ENCODE measurements around the gene ALAS1.

Gene ALAS1

DNA sequence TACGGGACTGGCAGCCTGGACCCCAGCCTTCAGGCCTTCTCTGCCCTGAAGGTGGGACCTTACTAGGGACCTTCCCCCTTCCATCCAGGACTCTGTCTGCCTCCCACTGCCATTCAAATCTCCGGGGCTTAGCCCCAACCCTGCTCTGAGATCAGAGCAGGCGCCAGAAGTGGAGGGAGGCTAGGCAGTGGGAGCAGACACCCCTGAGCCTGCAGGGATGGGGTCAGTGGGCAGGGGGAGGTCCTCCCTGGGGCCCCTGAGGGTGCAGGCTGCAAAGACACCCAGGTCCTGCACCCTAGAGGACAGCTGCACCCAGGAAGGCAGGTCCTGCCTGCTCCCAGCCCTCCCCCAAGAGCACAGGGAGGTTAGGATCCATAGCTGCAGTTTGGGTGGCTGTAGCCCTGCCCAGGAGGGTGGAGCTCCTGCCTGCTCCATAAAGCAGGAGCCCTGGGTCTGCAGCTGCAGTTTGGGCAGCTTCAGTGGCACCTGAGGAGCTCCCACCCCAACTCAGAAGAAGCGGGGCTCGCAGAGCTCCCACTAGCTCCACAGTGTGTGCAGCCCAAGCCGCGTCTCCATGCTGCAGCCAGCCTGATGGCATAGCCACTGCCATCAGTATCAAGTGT lies 35.6 kb upstream of the ALAS1 start:
- TF ChIP-seq POLR2AphosphoS5 (IDR thresholded peaks at IDR 0.05; ENCODE audit: low read depth, low read length) = no peak
- TF ChIP-seq FOXP2 (optimal IDR thresholded peaks at IDR 0.05; ENCODE audit: borderline replicate concordance, extremely low read depth, extremely low read length, insufficient read depth) = no peak
- no peak for TF ChIP-seq TAF1 (IDR thresholded peaks at IDR 0.05; ENCODE audit: borderline replicate concordance, insufficient read depth, low read length)
- TF ChIP-seq, protein P1, sequence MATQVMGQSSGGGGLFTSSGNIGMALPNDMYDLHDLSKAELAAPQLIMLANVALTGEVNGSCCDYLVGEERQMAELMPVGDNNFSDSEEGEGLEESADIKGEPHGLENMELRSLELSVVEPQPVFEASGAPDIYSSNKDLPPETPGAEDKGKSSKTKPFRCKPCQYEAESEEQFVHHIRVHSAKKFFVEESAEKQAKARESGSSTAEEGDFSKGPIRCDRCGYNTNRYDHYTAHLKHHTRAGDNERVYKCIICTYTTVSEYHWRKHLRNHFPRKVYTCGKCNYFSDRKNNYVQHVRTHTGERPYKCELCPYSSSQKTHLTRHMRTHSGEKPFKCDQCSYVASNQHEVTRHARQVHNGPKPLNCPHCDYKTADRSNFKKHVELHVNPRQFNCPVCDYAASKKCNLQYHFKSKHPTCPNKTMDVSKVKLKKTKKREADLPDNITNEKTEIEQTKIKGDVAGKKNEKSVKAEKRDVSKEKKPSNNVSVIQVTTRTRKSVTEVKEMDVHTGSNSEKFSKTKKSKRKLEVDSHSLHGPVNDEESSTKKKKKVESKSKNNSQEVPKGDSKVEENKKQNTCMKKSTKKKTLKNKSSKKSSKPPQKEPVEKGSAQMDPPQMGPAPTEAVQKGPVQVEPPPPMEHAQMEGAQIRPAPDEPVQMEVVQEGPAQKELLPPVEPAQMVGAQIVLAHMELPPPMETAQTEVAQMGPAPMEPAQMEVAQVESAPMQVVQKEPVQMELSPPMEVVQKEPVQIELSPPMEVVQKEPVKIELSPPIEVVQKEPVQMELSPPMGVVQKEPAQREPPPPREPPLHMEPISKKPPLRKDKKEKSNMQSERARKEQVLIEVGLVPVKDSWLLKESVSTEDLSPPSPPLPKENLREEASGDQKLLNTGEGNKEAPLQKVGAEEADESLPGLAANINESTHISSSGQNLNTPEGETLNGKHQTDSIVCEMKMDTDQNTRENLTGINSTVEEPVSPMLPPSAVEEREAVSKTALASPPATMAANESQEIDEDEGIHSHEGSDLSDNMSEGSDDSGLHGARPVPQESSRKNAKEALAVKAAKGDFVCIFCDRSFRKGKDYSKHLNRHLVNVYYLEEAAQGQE (IDR thresholded peaks at IDR 0.05; ENCODE audit: insufficient read depth in 1 of 2, low read depth in 2 of 2, low read length in 2 of 2) = no peak
- TF ChIP-seq SIN3A (IDR thresholded peaks at IDR 0.05; ENCODE audit: borderline replicate concordance, insufficient read depth, low read length) = no peak

DNA sequence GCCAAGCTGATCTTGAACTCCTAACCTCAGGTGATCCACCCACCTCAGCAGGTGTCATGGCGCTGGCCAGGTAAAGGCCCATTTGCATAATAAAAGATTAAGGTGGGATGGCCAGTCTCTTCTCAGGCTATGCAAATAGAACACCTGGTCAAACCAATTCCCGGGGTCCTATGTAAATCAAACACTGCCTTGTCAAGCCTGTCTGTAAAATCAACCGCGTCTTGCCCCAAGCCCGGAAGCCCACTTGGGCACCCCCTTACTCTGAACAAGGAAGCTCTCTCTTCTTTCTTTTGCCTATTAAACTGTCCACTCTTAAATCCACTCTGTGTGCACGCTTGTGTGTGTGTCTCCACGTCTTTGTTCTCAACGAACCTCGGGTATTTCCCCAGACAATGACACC lies 30.7 kb upstream of the ALAS1 start:
- TF ChIP-seq POLR2AphosphoS5 (IDR thresholded peaks at IDR 0.05; ENCODE audit: low read depth, low read length) = no peak
- TF ChIP-seq FOXP2 (optimal IDR thresholded peaks at IDR 0.05; ENCODE audit: borderline replicate concordance, extremely low read depth, extremely low read length, insufficient read depth) = no peak
- no peak for TF ChIP-seq SIN3A (IDR thresholded peaks at IDR 0.05; ENCODE audit: borderline replicate concordance, insufficient read depth, low read length)
- TF ChIP-seq TAF1 (IDR thresholded peaks at IDR 0.05; ENCODE audit: borderline replicate concordance, insufficient read depth, low read length) = no peak
- TF ChIP-seq, protein P1 (IDR thresholded peaks at IDR 0.05; ENCODE audit: insufficient read depth in 1 of 2, low read depth in 2 of 2, low read length in 2 of 2) = no peak

DNA sequence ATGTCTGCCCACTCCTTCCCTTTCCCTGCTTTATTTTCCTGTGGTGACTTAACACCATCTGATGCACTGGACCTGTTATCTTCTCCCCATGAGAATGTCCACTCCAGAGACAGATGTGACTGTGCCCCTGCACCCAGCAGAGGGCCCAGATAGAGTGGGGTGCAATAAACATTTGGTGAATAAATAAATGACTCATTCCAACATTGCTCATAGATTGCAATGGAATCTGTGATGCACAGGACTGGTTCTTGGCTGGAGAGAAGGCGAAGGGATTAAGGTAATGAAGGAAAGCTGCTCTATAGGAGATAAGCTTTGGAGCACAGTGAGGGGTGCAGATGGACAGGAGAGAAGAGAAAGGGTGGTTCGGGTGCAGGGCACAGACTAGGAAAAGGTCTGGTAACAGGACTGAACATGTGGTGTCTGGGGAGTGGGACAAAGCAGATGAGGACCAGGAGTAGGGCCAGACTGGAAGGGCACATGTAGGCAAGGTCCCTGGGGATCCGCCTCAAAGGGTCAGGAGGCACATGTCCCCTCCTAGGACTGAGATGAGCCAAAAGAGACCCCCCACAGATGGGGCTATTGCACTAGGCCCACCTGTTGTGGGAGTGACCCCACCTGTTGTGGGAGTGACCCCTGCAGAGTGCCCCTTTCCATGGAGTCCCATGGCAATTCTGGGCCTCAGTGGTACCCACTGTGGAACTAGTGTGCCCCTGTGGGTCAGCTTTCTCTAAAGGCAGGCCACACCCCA lies 26.3 kb upstream of the ALAS1 start:
- no peak for TF ChIP-seq POLR2AphosphoS5 (IDR thresholded peaks at IDR 0.05; ENCODE audit: low read depth, low read length)
- no peak for TF ChIP-seq FOXP2 (optimal IDR thresholded peaks at IDR 0.05; ENCODE audit: borderline replicate concordance, extremely low read depth, extremely low read length, insufficient read depth)
- no peak for TF ChIP-seq TAF1 (IDR thresholded peaks at IDR 0.05; ENCODE audit: borderline replicate concordance, insufficient read depth, low read length)
- no peak for TF ChIP-seq SIN3A (IDR thresholded peaks at IDR 0.05; ENCODE audit: borderline replicate concordance, insufficient read depth, low read length)
- TF ChIP-seq, protein P1 (IDR thresholded peaks at IDR 0.05; ENCODE audit: insufficient read depth in 1 of 2, low read depth in 2 of 2, low read length in 2 of 2) = no peak

DNA sequence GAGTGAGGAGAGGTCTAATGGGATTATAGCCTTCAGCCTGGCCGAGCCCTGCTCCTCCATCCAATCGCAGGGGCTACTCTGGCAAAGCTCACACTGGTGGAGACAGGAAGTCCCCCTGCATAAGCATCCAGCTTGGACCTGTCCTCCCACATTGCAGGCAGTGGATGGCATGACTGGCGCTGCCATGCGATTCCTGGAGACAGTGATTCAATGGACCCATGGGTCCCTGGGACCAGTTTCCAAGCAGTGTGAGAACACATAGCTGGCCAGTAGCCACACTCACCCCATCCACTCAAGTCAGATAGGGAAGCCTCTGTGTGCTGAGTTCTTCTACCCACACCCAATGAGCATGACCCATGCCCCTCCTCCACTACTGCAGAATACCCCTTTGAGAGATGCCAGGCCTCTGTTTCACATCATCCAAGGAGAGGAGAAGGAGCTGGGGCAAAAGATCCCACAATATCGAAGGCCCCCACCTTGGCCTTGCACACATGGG lies 25.6 kb upstream of the ALAS1 start:
- no peak for TF ChIP-seq FOXP2 (optimal IDR thresholded peaks at IDR 0.05; ENCODE audit: borderline replicate concordance, extremely low read depth, extremely low read length, insufficient read depth)
- TF ChIP-seq TAF1 (IDR thresholded peaks at IDR 0.05; ENCODE audit: borderline replicate concordance, insufficient read depth, low read length) = no peak
- no peak for TF ChIP-seq SIN3A (IDR thresholded peaks at IDR 0.05; ENCODE audit: borderline replicate concordance, insufficient read depth, low read length)
- no peak for TF ChIP-seq POLR2AphosphoS5 (IDR thresholded peaks at IDR 0.05; ENCODE audit: low read depth, low read length)
- TF ChIP-seq, protein P1 (IDR thresholded peaks at IDR 0.05; ENCODE audit: insufficient read depth in 1 of 2, low read depth in 2 of 2, low read length in 2 of 2) = no peak

Data from PFSK-1 (cell line).